Panc1 (cell line): ENCODE data around the gene LONRF2. TPM values are rescaled to one million over a fixed set of nuclear protein-coding genes. Genes with fewer than 3 reads are reported as not detected.

Experiments
- ATAC-seq: fragments of 200-7000 bp; cut with Tn5 transposase; 2 replicates; pipeline ENCODE4 v1.9.1; 2020; ENCODE audit warnings: mild to moderate bottlenecking, moderate library complexity
- BruUV-seq: library from RNA; stranded (reverse); fragments of 400-500 nt; replicated peaks from 2 replicates; lab custom pipeline; 2021; lab: Mats Ljungman, UMichigan
- CTCF ChIA-PET: fragments of 300-600 bp; sonication (Branson Sonifier 250); formaldehyde crosslinking; loops from one replicate; lab custom pipeline; 2022; ENCODE audit warnings: antibody characterized with exemption; lab: Charles Lee
- POLR2A ChIA-PET: fragments of 300-600 bp; sonication (Branson Sonifier 250); formaldehyde crosslinking; loops from one replicate; lab custom pipeline; 2022; ENCODE audit warnings: antibody characterized with exemption; lab: Charles Lee
- DNase-seq: peaks from one replicate; pipeline ENCODE4 v3.0.0-alpha.2; 2010; ENCODE audit warnings: low read depth, low spot score
- H3K27ac ChIP-seq: 2 replicates; pipeline ENCODE4 v1.5.1; 2011; ENCODE audit warnings: mild to moderate bottlenecking, low read length, inconsistent platforms
- H3K27me3 ChIP-seq: fragments of 200-500 bp; sonication (Bioruptor generic); 2 replicates; pipeline ENCODE4 v1.6.0; 2014; ENCODE audit warnings: low read length, inconsistent platforms; ENCODE audit not compliant: control insufficient read depth, insufficient read depth
- H3K36me3 ChIP-seq: fragments of 200-500 bp; sonication (Bioruptor generic); 2 replicates; pipeline ENCODE4 v1.5.1; 2014; ENCODE audit warnings: inconsistent platforms, mild to moderate bottlenecking, low read length, moderate library complexity; ENCODE audit not compliant: control insufficient read depth, insufficient read depth
- H3K4me1 ChIP-seq: 2 replicates; pipeline ENCODE4 v1.5.1; 2011; ENCODE audit warnings: inconsistent platforms, mild to moderate bottlenecking, low read length, moderate library complexity; ENCODE audit not compliant: control insufficient read depth, insufficient read depth
- H3K4me3 ChIP-seq, 2 experiments: 2 replicates each; pipeline ENCODE4 v1.5.1; 2011 to 2012; ENCODE audit warnings: low read depth in 2 of 2, low read length in 2 of 2, mild to moderate bottlenecking in 2 of 2, inconsistent platforms in 1 of 2, moderate library complexity in 1 of 2
- H3K9me3 ChIP-seq: fragments of 200-500 bp; sonication (Bioruptor generic); 2 replicates; pipeline ENCODE4 v1.5.1; 2014; ENCODE audit warnings: low read depth, mild to moderate bottlenecking, inconsistent platforms, low read length, moderate library complexity; ENCODE audit not compliant: control insufficient read depth, insufficient read depth
- CTCF ChIP-seq: fragments of 450-650 bp; IDR thresholded peaks from 2 replicates; pipeline ENCODE4 v1.5.1; 2017; ENCODE audit warnings: mild to moderate bottlenecking
- POLR2AphosphoS5 ChIP-seq: IDR thresholded peaks from 2 replicates; pipeline ENCODE4 v1.6.1; 2012; ENCODE audit warnings: mild to moderate bottlenecking, low read depth, low read length, moderate library complexity
- REST ChIP-seq, 2 experiments: IDR thresholded peaks; 2 replicates each; pipeline ENCODE4 v1.6.1; 2011 to 2012; ENCODE audit warnings: low read depth in 2 of 2, control low read depth in 1 of 2, low read length in 1 of 2, mild to moderate bottlenecking in 1 of 2, moderate library complexity in 1 of 2; ENCODE audit not compliant: insufficient read depth in 1 of 2
- SIN3A ChIP-seq: IDR thresholded peaks from 2 replicates; pipeline ENCODE4 v1.6.1; 2012; ENCODE audit warnings: low read depth, mild to moderate bottlenecking, low read length, moderate library complexity, borderline replicate concordance; ENCODE audit not compliant: insufficient read depth
- TCF7L2 ChIP-seq: IDR thresholded peaks from 2 replicates; pipeline ENCODE4 v1.6.1; 2011; ENCODE audit warnings: mild to moderate bottlenecking, low read depth, low read length, inconsistent platforms
- in situ Hi-C: cut with HindIII; loops from 2 replicates; pipeline ENCODE4 v1.10.0; 2016; ENCODE audit warnings: low sequenced_read_pairs, low pct_unique_long_range_greater_than_20kb
- intact Hi-C: fragments of 100-400 bp; cut with micrococcal nuclease; formaldehyde crosslinking; loops from one replicate; pipeline ENCODE4 v1.10.0; 2022; ENCODE audit not compliant: unreplicated experiment
- total RNA-seq: library from RNA; stranded (reverse); gene quantifications from one replicate; pipeline ENCODE4 v1.2.1, GENCODE V29; 2021; ENCODE audit not compliant: unreplicated experiment

The LONRF2 gene
- total RNA-seq, 1 experiment from 2014 or later = 12.9 TPM

DNA sequence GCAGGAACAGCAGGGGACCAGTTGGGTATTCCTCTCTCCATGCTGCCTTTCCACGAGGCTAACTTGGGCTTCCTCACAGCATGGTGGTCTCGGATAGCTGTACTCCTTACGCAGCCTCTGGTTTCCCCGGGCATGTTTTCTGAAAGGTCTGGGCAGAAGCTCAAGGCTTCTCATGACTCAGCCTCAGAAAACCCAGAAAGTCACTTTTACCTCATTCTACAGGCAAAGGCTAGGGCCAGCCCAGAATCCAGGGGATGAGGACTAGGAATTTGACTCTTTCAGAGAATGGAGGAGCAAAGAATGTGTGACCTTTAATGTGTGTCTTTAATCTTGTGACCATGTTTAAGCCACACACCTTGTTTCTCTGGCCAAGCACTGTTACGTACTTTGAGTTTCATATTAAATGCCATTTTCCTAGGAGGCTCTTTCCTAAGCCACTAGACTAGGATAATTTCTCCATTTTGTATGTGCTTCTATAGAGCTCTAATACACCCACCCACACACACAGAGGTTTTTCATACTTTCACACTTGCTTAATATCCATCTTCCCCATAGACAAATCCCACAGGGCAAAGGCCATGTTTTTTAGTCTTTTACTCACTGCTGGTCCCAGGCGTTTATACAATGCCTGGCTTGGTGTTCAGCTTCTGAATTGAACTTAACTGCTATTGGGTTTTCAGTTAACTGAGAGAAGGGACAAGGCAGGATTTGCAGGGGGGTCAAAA, 77.3 kb downstream of the LONRF2 start:
- DNase-seq (no peak), ATAC-seq (no peak)
- Histone ChIP-seq H3K4me1 (no peaks in the 10 kb centered on the region), H3K36me3 (no peaks in the 10 kb centered on the region), H3K4me3 (no peak overlapping the region), H3K9me3 (no peaks in the 10 kb centered on the region), H3K27me3 (peaks cover 2% of the 10 kb centered on the region; the same call in 1 of the 2 replicates), H3K27ac (no peak overlapping the region)
- BruUV-seq = no TSS peak
- in situ Hi-C loops = no loop called here
- TF ChIP-seq CTCF (no peak), SIN3A (no peak), POLR2AphosphoS5 (no peak)
- CTCF ChIA-PET = interaction anchor here (0.5 kb wide), 1 partner anchor 91 kb away, joined by 4 read pairs; no protein-coding TSS in a partner anchor
- intact Hi-C loops = loop anchor here (5.0 to 10.0 kb wide), 2 partner anchors 313 to 520 kb away; no protein-coding TSS in a partner anchor
- POLR2A ChIA-PET = no interaction called here

DNA sequence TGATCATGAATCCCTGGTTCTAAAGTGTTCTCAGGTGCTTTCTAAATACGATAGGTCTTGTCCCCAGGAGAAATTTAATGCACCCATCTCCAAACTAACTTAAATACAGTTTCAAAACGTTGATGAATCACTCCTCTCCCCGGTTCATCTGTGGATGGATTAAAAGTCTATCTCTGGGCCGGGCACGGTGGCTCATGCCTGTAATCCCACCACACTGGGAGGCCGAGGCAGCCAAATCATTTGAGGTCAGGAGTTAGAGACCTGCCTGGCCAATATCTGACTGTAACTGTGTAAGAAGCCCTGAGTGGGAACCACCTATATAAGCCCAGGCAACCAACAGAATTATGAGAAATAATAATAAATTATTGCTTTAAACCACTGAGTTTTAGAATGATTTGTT, 78.7 kb downstream of the LONRF2 start:
- ChIA-PET POLR2A (no interaction called here), CTCF (no interaction called here)
- no peak overlapping the region for H3K27ac ChIP-seq
- H3K4me3 ChIP-seq = no peak overlapping the region
- intact Hi-C loops = loop anchor here (1.0 to 10.0 kb wide), 4 partner anchors 311 to 684 kb away; no protein-coding TSS in a partner anchor
- in situ Hi-C loops = no loop called here
- DNase-seq (no peak), ATAC-seq (no peak)
- H3K4me1 ChIP-seq = no peaks in the 10 kb centered on the region
- H3K9me3 ChIP-seq = no peaks in the 10 kb centered on the region
- no peaks in the 10 kb centered on the region for H3K36me3 ChIP-seq
- no peak for TF ChIP-seq TCF7L2
- no peak for TF ChIP-seq CTCF
- no peak for TF ChIP-seq POLR2AphosphoS5
- no peak for TF ChIP-seq REST (IDR thresholded peaks at IDR 0.05; ENCODE audit: insufficient read depth in 1 of 2, low read depth in 2 of 2, low read length in 1 of 2)
- no peak for TF ChIP-seq SIN3A
- no peaks in the 10 kb centered on the region; the same call in 1 of the 2 replicates for H3K27me3 ChIP-seq
- no TSS peak for BruUV-seq
